H9 (cell line): ENCODE data around the gene SLC34A3. TPM values are rescaled to one million over a fixed set of nuclear protein-coding genes. Genes with fewer than 3 reads are reported as not detected.
"Not testable (repeated sequence)": the region's sequence is repeated elsewhere in the genome, so short reads cannot be mapped to it uniquely, and the experiment has no call there.

Source experiments
- DNase-seq: peaks from one replicate; pipeline ENCODE4 v3.0.0-alpha.2; 2017
- H2AFZ ChIP-seq: one replicate; pipeline ENCODE4 v1.6.1; 2013; ENCODE audit warnings: mild to moderate bottlenecking, low read length, control low read depth, moderate library complexity
- H2AK5ac ChIP-seq: 2 replicates; pipeline ENCODE4 v1.6.1; 2013; ENCODE audit warnings: low read length, control low read depth, mixed read lengths; ENCODE audit not compliant: insufficient read length
- H2BK120ac ChIP-seq: one replicate; pipeline ENCODE4 v1.6.1; 2013; ENCODE audit warnings: low read depth, mild to moderate bottlenecking, low read length, control low read depth, inconsistent platforms; ENCODE audit not compliant: poor library complexity, severe bottlenecking
- H2BK12ac ChIP-seq: 2 replicates; pipeline ENCODE4 v1.6.1; 2013; ENCODE audit warnings: low read length, control low read depth, mixed read lengths, low read depth; ENCODE audit not compliant: insufficient read length
- H2BK15ac ChIP-seq: 2 replicates; pipeline ENCODE4 v1.6.1; 2013; ENCODE audit warnings: low read depth, low read length, control low read depth
- H2BK20ac ChIP-seq: one replicate; pipeline ENCODE4 v1.6.1; 2013; ENCODE audit warnings: low read depth, mild to moderate bottlenecking, low read length, control low read depth, inconsistent platforms; ENCODE audit not compliant: poor library complexity, severe bottlenecking
- H2BK5ac ChIP-seq: 2 replicates; pipeline ENCODE4 v1.6.1; 2013; ENCODE audit warnings: low read length, control low read depth, mixed read lengths; ENCODE audit not compliant: insufficient read length
- H3K14ac ChIP-seq: 2 replicates; pipeline ENCODE4 v1.6.1; 2013; ENCODE audit warnings: low read length, control low read depth; ENCODE audit not compliant: insufficient read depth
- H3K18ac ChIP-seq: 2 replicates; pipeline ENCODE4 v1.6.1; 2013; ENCODE audit warnings: low read depth, mild to moderate bottlenecking, mixed read lengths, low read length, control low read depth; ENCODE audit not compliant: insufficient read length
- H3K23ac ChIP-seq: 2 replicates; pipeline ENCODE4 v1.6.1; 2013; ENCODE audit warnings: low read length, control low read depth, mixed read lengths, low read depth; ENCODE audit not compliant: insufficient read length
- H3K23me2 ChIP-seq: 2 replicates; pipeline ENCODE4 v1.6.1; 2013; ENCODE audit warnings: low read depth, mild to moderate bottlenecking, mixed read lengths, low read length, control low read depth; ENCODE audit not compliant: insufficient read length, poor library complexity, severe bottlenecking
- H3K27ac ChIP-seq: 2 replicates; pipeline ENCODE4 v1.5.1; 2013; ENCODE audit warnings: low read length, control low read depth, mixed read lengths, low read depth; ENCODE audit not compliant: insufficient read length
- H3K27me3 ChIP-seq: 2 replicates; pipeline ENCODE4 v1.6.1; 2013; ENCODE audit warnings: low read length, control low read depth, inconsistent platforms; ENCODE audit not compliant: insufficient read depth
- H3K4ac ChIP-seq: 2 replicates; pipeline ENCODE4 v1.6.1; 2013; ENCODE audit warnings: low read depth, mild to moderate bottlenecking, control low read depth, inconsistent platforms, low read length, moderate library complexity
- H3K4me1 ChIP-seq: 2 replicates; pipeline ENCODE4 v1.6.1; 2013; ENCODE audit warnings: low read length, control low read depth, inconsistent platforms; ENCODE audit not compliant: insufficient read depth
- H3K4me2 ChIP-seq: 2 replicates; pipeline ENCODE4 v1.6.1; 2013; ENCODE audit warnings: low read length, control low read depth, mixed read lengths; ENCODE audit not compliant: insufficient read length, insufficient read depth
- H3K56ac ChIP-seq: 2 replicates; pipeline ENCODE4 v1.6.1; 2013; ENCODE audit warnings: low read depth, mild to moderate bottlenecking, mixed read lengths, low read length, control low read depth; ENCODE audit not compliant: insufficient read length
- H3K79me1 ChIP-seq: 2 replicates; pipeline ENCODE4 v1.6.1; 2013; ENCODE audit warnings: low read depth, mild to moderate bottlenecking, moderate library complexity, low read length, control low read depth, inconsistent platforms; ENCODE audit not compliant: insufficient read depth, poor library complexity, severe bottlenecking
- H3K79me2 ChIP-seq: 2 replicates; pipeline ENCODE4 v1.6.1; 2013; ENCODE audit warnings: low read length, control low read depth, inconsistent platforms; ENCODE audit not compliant: insufficient read depth
- H3K9ac ChIP-seq: 2 replicates; pipeline ENCODE4 v1.6.1; 2013; ENCODE audit warnings: low read length, control low read depth, mixed read lengths; ENCODE audit not compliant: insufficient read length; ENCODE audit errors: extremely low read depth
- H3K9me3 ChIP-seq: one replicate; pipeline ENCODE4 v1.6.1; 2013; ENCODE audit warnings: low read depth, low read length, inconsistent platforms; ENCODE audit not compliant: control insufficient read depth
- H3T11ph ChIP-seq: one replicate; pipeline ENCODE4 v1.6.1; 2013; ENCODE audit warnings: mild to moderate bottlenecking, low read length, control low read depth, inconsistent platforms
- H4K20me1 ChIP-seq: one replicate; pipeline ENCODE4 v1.6.1; 2013; ENCODE audit not compliant: control insufficient read depth, insufficient read length, insufficient read depth
- H4K5ac ChIP-seq: 2 replicates; pipeline ENCODE4 v1.6.1; 2013; ENCODE audit warnings: low read depth, mild to moderate bottlenecking, mixed read lengths, low read length, control low read depth; ENCODE audit not compliant: insufficient read length
- H4K8ac ChIP-seq: replicated peaks from 2 replicates; pipeline ENCODE4 v1.6.1; 2013; ENCODE audit warnings: low read length, control low read depth, mixed read lengths, low read depth; ENCODE audit not compliant: insufficient read length
- H4K91ac ChIP-seq: 2 replicates; pipeline ENCODE4 v1.6.1; 2013; ENCODE audit warnings: low read depth, mild to moderate bottlenecking, moderate library complexity, mixed read lengths, low read length, control low read depth; ENCODE audit not compliant: insufficient read length
- H3K27ac Mint-ChIP-seq, 3 experiments: 2 replicates in 2 of 3; 3 replicates in 1 of 3; pipeline ENCODE4 v1.8.0; 2020 to 2021; ENCODE audit warnings: mixed read lengths in 3 of 3, mild to moderate bottlenecking in 1 of 3, moderate library complexity in 1 of 3
- H3K27me3 Mint-ChIP-seq: 2 replicates; pipeline ENCODE4 v1.8.0; 2021; ENCODE audit warnings: low read depth, mild to moderate bottlenecking, moderate library complexity, mixed read lengths
- H3K36me3 Mint-ChIP-seq, 3 experiments: 2 replicates in 2 of 3; 3 replicates in 1 of 3; pipeline ENCODE4 v1.8.0; 2020 to 2021; ENCODE audit warnings: low read depth in 3 of 3, mixed read lengths in 3 of 3; ENCODE audit not compliant: insufficient read depth in 1 of 3
- H3K4me1 Mint-ChIP-seq, 2 experiments: 2 replicates each; pipeline ENCODE4 v1.8.0; 2020; ENCODE audit warnings: mixed read lengths in 2 of 2
- H3K4me3 Mint-ChIP-seq, 2 experiments: 2 replicates in 1 of 2; 3 replicates in 1 of 2; pipeline ENCODE4 v1.8.0; 2020 to 2021; ENCODE audit warnings: mild to moderate bottlenecking in 2 of 2, mixed read lengths in 2 of 2, moderate library complexity in 1 of 2
- H3K9me3 Mint-ChIP-seq, 2 experiments: 2 replicates in 1 of 2; 3 replicates in 1 of 2; pipeline ENCODE4 v1.8.0; 2020; ENCODE audit warnings: mild to moderate bottlenecking in 2 of 2, mixed read lengths in 2 of 2, moderate library complexity in 1 of 2
- CTCF ChIP-seq: fragments of 200-600 bp; sonication (generic); conservative IDR thresholded peaks from 3 replicates; pipeline ENCODE4 v1.8.0; 2021; ENCODE audit warnings: antibody characterized with exemption, mild to moderate bottlenecking
- WGBS: extraction: QIAGEN DNeasy Blood & Tissue Kit; methylation state at CpG from one replicate; pipeline ENCODE4 v1.1.7; 2013; ENCODE audit warnings: missing lambda C conversion rate, low lambda C conversion rate, mixed read lengths; ENCODE audit not compliant: insufficient read length; ENCODE audit errors: extremely low coverage; 5-methylcytosine and 5-hydroxymethylcytosine counted together
- total RNA-seq: library from RNA; stranded (reverse); gene quantifications from 2 replicates; pipeline ENCODE4 v1.2.1, GENCODE V29; 2021

The SLC34A3 gene
- total RNA-seq, 1 experiment from 2014 or later = not detected

GRCh38 chr9:137242269-137243203, 11.8 kb downstream of the SLC34A3 start:
- Mint-ChIP-seq H3K4me3 (peak overlapping the region; percentile 77 to 86), H3K9me3 (no peaks in the 10 kb centered on the region; a peak in 2 of 5 replicates), H3K27me3 (peaks cover 18% of the 10 kb centered on the region), H3K36me3 (peaks cover 19 to 26% (median 24%) of the 10 kb centered on the region in 3 experiments), H3K4me1 (peaks cover 24 to 34% of the 10 kb centered on the region in 2 experiments), H3K27ac (no peak overlapping the region; a peak in 3 of 7 replicates)
- Histone ChIP-seq H3K23me2 (peaks cover 12% of the 10 kb centered on the region), H4K5ac (no peak overlapping the region), H3K18ac (no peak overlapping the region), H3K9ac (peak overlapping the region; percentile 53), H2BK12ac (no peak overlapping the region), H3K23ac (no peak overlapping the region), H3K79me1 (no peaks in the 10 kb centered on the region), H2BK5ac (no peak overlapping the region), H3K4ac (no peak overlapping the region), H3K4me1 (no peaks in the 10 kb centered on the region; the same call in 1 of the 2 replicates), H3K14ac (no peak overlapping the region; the same call in 1 of the 2 replicates), H3K9me3 (no peaks in the 10 kb centered on the region), H2BK20ac (no peak overlapping the region), H4K8ac (no peak overlapping the region), H3K27ac (no peak overlapping the region), H3K79me2 (no peaks in the 10 kb centered on the region), H2AFZ (no peak overlapping the region), H3K56ac (no peak overlapping the region), H2BK120ac (no peak overlapping the region), H4K91ac (no peak overlapping the region), H3T11ph (no peak overlapping the region), H4K20me1 (peaks cover 3% of the 10 kb centered on the region), H2AK5ac (no peak overlapping the region), H3K4me2 (peak overlapping the region; percentile 46), H3K27me3 (no peaks in the 10 kb centered on the region), H2BK15ac (no peak overlapping the region)
- no peak for TF ChIP-seq CTCF
- WGBS = no CpG with 5 or more reads among the region's 36 CpGs
- DNase-seq = no peak

- not testable (repeated sequence) for H3K4me1 ChIP-seq, H3K79me2 ChIP-seq, H2BK5ac ChIP-seq, H4K8ac ChIP-seq, H2BK12ac ChIP-seq, H2BK20ac ChIP-seq, H3K9me3 ChIP-seq, H4K91ac ChIP-seq, H3K4me2 ChIP-seq, H3K27ac Mint-ChIP-seq, DNase-seq, H2AK5ac ChIP-seq, H3K4ac ChIP-seq, H3K27ac ChIP-seq, H3K79me1 ChIP-seq, H2BK15ac ChIP-seq, H4K5ac ChIP-seq, H3K14ac ChIP-seq, H3K27me3 ChIP-seq, H2AFZ ChIP-seq, H3K23ac ChIP-seq, H3K9ac ChIP-seq, H2BK120ac ChIP-seq, H3K9me3 Mint-ChIP-seq, H3T11ph ChIP-seq, H4K20me1 ChIP-seq, H3K18ac ChIP-seq, H3K56ac ChIP-seq
- Mint-ChIP-seq H3K4me3 (peak overlapping the region; percentile 77 to 86), H3K36me3 (peaks cover 19 to 26% (median 24%) of the 10 kb centered on the region in 3 experiments), H3K4me1 (peaks cover 21 to 32% of the 10 kb centered on the region in 2 experiments), H3K27me3 (peaks cover 23% of the 10 kb centered on the region)
- peaks cover 12% of the 10 kb centered on the region for H3K23me2 ChIP-seq
- WGBS = no CpG with 5 or more reads among the region's 18 CpGs
Observed at GRCh38 chr9:137243266-137243625, 12.5 kb downstream of the SLC34A3 start.
